Measurements from ENCODE around the gene ARFGAP3. TPM values are rescaled to one million over a fixed set of nuclear protein-coding genes. Genes with fewer than 3 reads are reported as not detected.

Gene ARFGAP3
- total RNA-seq, 1 experiment from 2014 or later = 15.0 TPM

GRCh38 chr22:42841444-42841843 is 15.6 kb downstream of the ARFGAP3 start:
- DNase-seq = no peak
- Histone ChIP-seq H3K56ac (ENCODE audit: insufficient read length, low read depth, low read length) (no peak overlapping the region), H3K27me3 (ENCODE audit: insufficient read depth, low read length) (no peaks in the 10 kb centered on the region), H4K20me1 (ENCODE audit: control insufficient read depth, insufficient read depth, insufficient read length) (no peaks in the 10 kb centered on the region), H3K4ac (ENCODE audit: low read depth, low read length) (no peak overlapping the region), H3K14ac (ENCODE audit: insufficient read depth, low read length) (no peak overlapping the region), H4K8ac (replicated peaks; ENCODE audit: insufficient read length, low read depth, low read length) (no peak overlapping the region), H2BK20ac (ENCODE audit: low read depth, low read length, poor library complexity, severe bottlenecking) (no peak overlapping the region), H3K79me1 (ENCODE audit: insufficient read depth, low read depth, low read length, poor library complexity, severe bottlenecking) (no peaks in the 10 kb centered on the region), H3K23ac (ENCODE audit: insufficient read length, low read depth, low read length) (no peak overlapping the region), H3K79me2 (ENCODE audit: insufficient read depth, low read length) (no peaks in the 10 kb centered on the region), H3K23me2 (ENCODE audit: insufficient read length, low read depth, low read length, poor library complexity, severe bottlenecking) (no peaks in the 10 kb centered on the region), H2BK5ac (ENCODE audit: insufficient read length, low read length) (no peak overlapping the region), H3K9ac (ENCODE audit: extremely low read depth, insufficient read length, low read length) (no peak overlapping the region), H3K27ac (ENCODE audit: insufficient read length, low read depth, low read length) (no peak overlapping the region), H3K4me2 (ENCODE audit: insufficient read depth, insufficient read length, low read length) (no peak overlapping the region), H2AFZ (ENCODE audit: low read length) (no peak overlapping the region), H3K4me1 (ENCODE audit: insufficient read depth, low read length) (no peaks in the 10 kb centered on the region), H2BK120ac (ENCODE audit: low read depth, low read length, poor library complexity, severe bottlenecking) (no peak overlapping the region), H4K91ac (ENCODE audit: insufficient read length, low read depth, low read length) (no peak overlapping the region), H3K18ac (ENCODE audit: insufficient read length, low read depth, low read length) (no peak overlapping the region), H2AK5ac (ENCODE audit: insufficient read length, low read length) (no peak overlapping the region), H2BK15ac (ENCODE audit: low read depth, low read length) (no peak overlapping the region), H3T11ph (ENCODE audit: low read length) (no peak overlapping the region), H2BK12ac (ENCODE audit: insufficient read length, low read depth, low read length) (no peak overlapping the region), H3K9me3 (ENCODE audit: control insufficient read depth, low read depth, low read length) (no peaks in the 10 kb centered on the region), H4K5ac (ENCODE audit: insufficient read length, low read depth, low read length) (no peak overlapping the region)
- no peaks in the 10 kb centered on the region; a peak in 1 of 5 replicates for H3K9me3 Mint-ChIP-seq
- no peak overlapping the region for H3K27ac Mint-ChIP-seq
- no CpG with 5 or more reads among the region's 3 CpGs for WGBS (ENCODE audit: extremely low coverage, insufficient read length, low lambda C conversion rate)
- TF ChIP-seq CTCF (conservative IDR thresholded peaks at IDR 0.05) = no peak
- H3K4me1 Mint-ChIP-seq = no peaks in the 10 kb centered on the region
- H3K4me3 Mint-ChIP-seq = no peak overlapping the region
- H3K36me3 Mint-ChIP-seq (ENCODE audit: insufficient read depth in 1 of 3, low read depth in 3 of 3) = peaks cover 3 to 18% (median 10%) of the 10 kb centered on the region in 3 experiments; a peak in 6 of 7 replicates
- no peaks in the 10 kb centered on the region for H3K27me3 Mint-ChIP-seq (ENCODE audit: low read depth)

All from H9 (cell line).